Natural killer cell (primary cell): ENCODE measurements around the gene RABGAP1L. TPM values are rescaled to one million over a fixed set of nuclear protein-coding genes. Genes with fewer than 3 reads are reported as not detected.
A peak's percentile ranks its signal among the peaks of the same experiment; 100 is the strongest.

ENCODE experiments used
- ATAC-seq, 3 donors: fragments of 150-1000 bp in 2 of 3; fragments of 200-7000 bp in 1 of 3; cut with Tn5 transposase; 1 replicate in 1 of 3; 2 replicates in 2 of 3; pipeline ENCODE4 v1.10.0; 2021; ENCODE audit warnings: mild to moderate bottlenecking in 2 of 3, moderate library complexity in 2 of 3
- DNase-seq, 2 donors: peaks; one replicate each; pipeline versions ENCODE4 v3.0.0 to v3.0.0-alpha.2; 2013 to 2021; ENCODE audit warnings: mixed read lengths in 1 of 2
- H3K27ac ChIP-seq: one replicate; pipeline ENCODE4 v1.5.1; 2013; ENCODE audit warnings: mild to moderate bottlenecking, low read length
- H3K27me3 ChIP-seq: one replicate; pipeline ENCODE4 v1.6.1; 2013; ENCODE audit warnings: low read length; ENCODE audit not compliant: control insufficient read depth, insufficient read depth
- H3K36me3 ChIP-seq: one replicate; pipeline ENCODE4 v1.6.1; 2013; ENCODE audit warnings: low read length; ENCODE audit not compliant: control insufficient read depth, insufficient read depth
- H3K4me1 ChIP-seq: one replicate; pipeline ENCODE4 v1.6.1; 2013; ENCODE audit warnings: low read length; ENCODE audit not compliant: control insufficient read depth, insufficient read depth
- H3K4me3 ChIP-seq: one replicate; pipeline ENCODE4 v1.5.1; 2013; ENCODE audit warnings: low read length
- H3K9me3 ChIP-seq: one replicate; pipeline ENCODE4 v1.6.1; 2013; ENCODE audit warnings: low read length; ENCODE audit not compliant: control insufficient read depth, insufficient read depth
- H3K27ac Mint-ChIP-seq, 2 donors: one replicate each; pipeline ENCODE4 v1.8.0; 2022; ENCODE audit warnings: mild to moderate bottlenecking in 2 of 2, mixed read lengths in 2 of 2, moderate library complexity in 1 of 2
- H3K27me3 Mint-ChIP-seq, 2 donors: one replicate each; pipeline ENCODE4 v1.8.0; 2022; ENCODE audit warnings: low read depth in 2 of 2, mixed read lengths in 2 of 2
- H3K36me3 Mint-ChIP-seq: one replicate; pipeline ENCODE4 v1.8.0; 2022; ENCODE audit warnings: mixed read lengths
- H3K4me1 Mint-ChIP-seq, 2 donors: one replicate each; pipeline ENCODE4 v1.8.0; 2022; ENCODE audit warnings: mixed read lengths in 2 of 2
- H3K4me3 Mint-ChIP-seq: one replicate; pipeline ENCODE4 v1.8.0; 2022; ENCODE audit warnings: mild to moderate bottlenecking, moderate library complexity, mixed read lengths
- H3K9me3 Mint-ChIP-seq, 2 donors: one replicate each; pipeline ENCODE4 v1.8.0; 2022; ENCODE audit warnings: mixed read lengths in 2 of 2
- WGBS: methylation state at CpG from one replicate; pipeline ENCODE4 v1.1.7; 2013; ENCODE audit warnings: missing lambda C conversion rate; ENCODE audit not compliant: insufficient coverage; 5-methylcytosine and 5-hydroxymethylcytosine counted together
- intact Hi-C: fragments of 100-400 bp; cut with micrococcal nuclease; formaldehyde crosslinking; loops from one replicate; pipeline ENCODE4 v1.14.2; 2022
- total RNA-seq, 4 donors: library from RNA; stranded (reverse); fragments of 120-200 nt in 1 of 4; gene quantifications; one replicate each; pipeline versions ENCODE4 v1.2.3 to v1.2.4, GENCODE V29; 2013 to 2022
- TF ChIP-seq, protein P1 (sequence below): fragments of 200-600 bp; IDR thresholded peaks from one replicate; pipeline ENCODE4 v1.8.0; 2022; ENCODE audit warnings: antibody characterized with exemption

The RABGAP1L gene
- total RNA-seq, 3 donors from 2014 or later (not counting 1 experiment from before 2014, with no cell fraction given), result 145 to 168 (median 153) TPM

- Histone ChIP-seq H3K27me3 (no peaks in the 10 kb centered on the region), H3K4me3 (no peak overlapping the region), H3K9me3 (no peaks in the 10 kb centered on the region), H3K36me3 (no peaks in the 10 kb centered on the region), H3K27ac (no peak overlapping the region), H3K4me1 (no peaks in the 10 kb centered on the region)
- no peaks in the 10 kb centered on the region for H3K36me3 Mint-ChIP-seq
- DNase-seq (no peak), ATAC-seq (no peak)
- intact Hi-C loops, result no loop called here
- H3K4me1 Mint-ChIP-seq, result peaks cover 0 to 17% of the 10 kb centered on the region in 2 donors
- H3K4me3 Mint-ChIP-seq, result no peak overlapping the region
- TF ChIP-seq, protein P1, sequence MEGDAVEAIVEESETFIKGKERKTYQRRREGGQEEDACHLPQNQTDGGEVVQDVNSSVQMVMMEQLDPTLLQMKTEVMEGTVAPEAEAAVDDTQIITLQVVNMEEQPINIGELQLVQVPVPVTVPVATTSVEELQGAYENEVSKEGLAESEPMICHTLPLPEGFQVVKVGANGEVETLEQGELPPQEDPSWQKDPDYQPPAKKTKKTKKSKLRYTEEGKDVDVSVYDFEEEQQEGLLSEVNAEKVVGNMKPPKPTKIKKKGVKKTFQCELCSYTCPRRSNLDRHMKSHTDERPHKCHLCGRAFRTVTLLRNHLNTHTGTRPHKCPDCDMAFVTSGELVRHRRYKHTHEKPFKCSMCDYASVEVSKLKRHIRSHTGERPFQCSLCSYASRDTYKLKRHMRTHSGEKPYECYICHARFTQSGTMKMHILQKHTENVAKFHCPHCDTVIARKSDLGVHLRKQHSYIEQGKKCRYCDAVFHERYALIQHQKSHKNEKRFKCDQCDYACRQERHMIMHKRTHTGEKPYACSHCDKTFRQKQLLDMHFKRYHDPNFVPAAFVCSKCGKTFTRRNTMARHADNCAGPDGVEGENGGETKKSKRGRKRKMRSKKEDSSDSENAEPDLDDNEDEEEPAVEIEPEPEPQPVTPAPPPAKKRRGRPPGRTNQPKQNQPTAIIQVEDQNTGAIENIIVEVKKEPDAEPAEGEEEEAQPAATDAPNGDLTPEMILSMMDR, result no peak
- no peak overlapping the region for H3K27ac Mint-ChIP-seq
- 96% methylated on average over 7 of the region's 7 CpGs for WGBS
- no peaks in the 10 kb centered on the region for H3K9me3 Mint-ChIP-seq
- H3K27me3 Mint-ChIP-seq, result no peaks in the 10 kb centered on the region
Observed at GRCh38 chr1:174678657-174679056, 519.3 kb downstream of the RABGAP1L start.

DNA sequence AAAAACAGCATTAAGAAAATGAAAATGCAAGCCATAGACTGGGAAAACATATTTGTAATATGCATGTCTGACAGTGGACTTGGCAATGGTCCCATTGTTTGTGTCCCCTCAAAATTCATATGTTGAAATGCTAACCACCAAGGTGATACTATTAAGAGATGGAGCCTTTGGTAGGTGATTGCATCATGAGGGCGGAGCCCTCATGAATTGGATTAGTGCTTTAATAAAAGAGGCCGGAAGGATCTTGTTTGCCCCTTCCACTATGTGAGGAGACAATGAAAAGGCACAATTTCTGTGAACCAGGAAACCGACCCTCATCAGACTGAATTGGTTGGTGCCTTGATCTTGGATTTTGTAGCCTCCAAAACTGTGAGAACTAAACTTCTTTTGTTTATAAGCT lies 520.8 kb downstream of the RABGAP1L start:
- intact Hi-C loops, result no loop called here
- H3K4me1 Mint-ChIP-seq, result peaks cover 0 to 17% of the 10 kb centered on the region in 2 donors
- Histone ChIP-seq H3K4me3 (no peak overlapping the region), H3K36me3 (no peaks in the 10 kb centered on the region), H3K4me1 (no peaks in the 10 kb centered on the region), H3K27ac (no peak overlapping the region), H3K9me3 (no peaks in the 10 kb centered on the region), H3K27me3 (no peaks in the 10 kb centered on the region)
- no peak for DNase-seq
- TF ChIP-seq, protein P1, result no peak
- no peak for ATAC-seq
- H3K27me3 Mint-ChIP-seq, result no peaks in the 10 kb centered on the region
- no peak overlapping the region for H3K27ac Mint-ChIP-seq
- no peaks in the 10 kb centered on the region for H3K9me3 Mint-ChIP-seq
- H3K36me3 Mint-ChIP-seq, result no peaks in the 10 kb centered on the region
- 93% methylated on average over 3 of the region's 3 CpGs for WGBS
- no peak overlapping the region for H3K4me3 Mint-ChIP-seq

- Mint-ChIP-seq H3K4me1 (peaks cover 0 to 21% of the 10 kb centered on the region in 2 donors), H3K36me3 (no peaks in the 10 kb centered on the region), H3K27me3 (no peaks in the 10 kb centered on the region), H3K27ac (no peak overlapping the region), H3K9me3 (no peaks in the 10 kb centered on the region), H3K4me3 (no peak overlapping the region)
- no peak for ATAC-seq
- Histone ChIP-seq H3K27me3 (no peaks in the 10 kb centered on the region), H3K36me3 (no peaks in the 10 kb centered on the region), H3K4me1 (no peaks in the 10 kb centered on the region), H3K9me3 (no peaks in the 10 kb centered on the region), H3K27ac (no peak overlapping the region), H3K4me3 (no peak overlapping the region)
- WGBS, result 98% methylated on average over 2 of the region's 2 CpGs
- TF ChIP-seq, protein P1, result no peak
- no peak for DNase-seq
- intact Hi-C loops, result no loop called here
Observed at GRCh38 chr1:174682419-174683008, 523.2 kb downstream of the RABGAP1L start.

GRCh38 chr1:174686213-174686612 lies 526.9 kb downstream of the RABGAP1L start:
- TF ChIP-seq, protein P1, result no peak
- Histone ChIP-seq H3K27ac (no peak overlapping the region), H3K4me3 (no peak overlapping the region), H3K9me3 (no peaks in the 10 kb centered on the region), H3K4me1 (no peaks in the 10 kb centered on the region), H3K36me3 (no peaks in the 10 kb centered on the region), H3K27me3 (no peaks in the 10 kb centered on the region)
- Mint-ChIP-seq H3K36me3 (no peaks in the 10 kb centered on the region), H3K27ac (peak overlapping the region in 1 of 2 donors; percentile 3), H3K4me3 (no peak overlapping the region), H3K4me1 (peaks cover 0 to 16% of the 10 kb centered on the region in 2 donors), H3K27me3 (no peaks in the 10 kb centered on the region), H3K9me3 (no peaks in the 10 kb centered on the region)
- no peak for DNase-seq
- intact Hi-C loops, result no loop called here
- no peak for ATAC-seq
